Measurements from ENCODE around the gene CIRBP. TPM values are rescaled to one million over a fixed set of nuclear protein-coding genes. Genes with fewer than 3 reads are reported as not detected.
"Not testable (repeated sequence)": the region's sequence is repeated elsewhere in the genome, so short reads cannot be mapped to it uniquely, and the experiment has no call there.

Gene CIRBP
- total RNA-seq, 1 donor from 2014 or later, result 403 TPM

DNA sequence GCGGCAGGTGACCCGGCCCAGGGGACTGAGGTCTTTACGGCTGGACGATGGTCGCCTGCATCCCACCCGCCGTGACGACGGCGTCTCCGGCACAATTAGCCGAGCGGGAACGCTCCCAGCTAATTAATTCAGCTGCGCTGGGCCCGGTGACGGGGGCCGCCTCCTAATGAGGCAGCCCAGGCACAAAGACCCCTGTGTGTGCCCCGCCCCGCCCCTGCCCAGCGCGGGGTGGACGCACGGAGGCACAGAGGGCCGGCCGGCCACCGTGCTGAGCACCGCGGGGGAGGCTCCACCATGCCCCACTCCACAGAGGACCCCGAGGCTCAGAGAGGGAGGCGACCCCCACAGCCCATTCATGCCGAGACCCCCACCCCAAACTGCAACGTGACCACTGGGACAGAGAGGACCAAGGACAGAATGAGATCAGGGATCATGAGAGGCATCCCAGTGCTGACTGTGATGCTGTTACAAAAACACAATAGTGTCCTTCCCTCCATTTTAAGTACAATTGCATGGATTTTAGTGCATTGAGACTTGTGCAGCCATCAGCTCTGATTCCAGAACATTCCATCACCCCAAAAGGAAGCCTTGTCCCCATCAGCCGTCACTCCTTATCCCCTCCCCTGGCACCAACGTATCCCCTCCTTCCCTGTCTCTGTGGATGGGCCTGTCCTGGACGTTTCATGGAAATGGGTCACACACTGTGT, 33.6 kb downstream of the CIRBP start:
- TF ChIP-seq, protein P1, sequence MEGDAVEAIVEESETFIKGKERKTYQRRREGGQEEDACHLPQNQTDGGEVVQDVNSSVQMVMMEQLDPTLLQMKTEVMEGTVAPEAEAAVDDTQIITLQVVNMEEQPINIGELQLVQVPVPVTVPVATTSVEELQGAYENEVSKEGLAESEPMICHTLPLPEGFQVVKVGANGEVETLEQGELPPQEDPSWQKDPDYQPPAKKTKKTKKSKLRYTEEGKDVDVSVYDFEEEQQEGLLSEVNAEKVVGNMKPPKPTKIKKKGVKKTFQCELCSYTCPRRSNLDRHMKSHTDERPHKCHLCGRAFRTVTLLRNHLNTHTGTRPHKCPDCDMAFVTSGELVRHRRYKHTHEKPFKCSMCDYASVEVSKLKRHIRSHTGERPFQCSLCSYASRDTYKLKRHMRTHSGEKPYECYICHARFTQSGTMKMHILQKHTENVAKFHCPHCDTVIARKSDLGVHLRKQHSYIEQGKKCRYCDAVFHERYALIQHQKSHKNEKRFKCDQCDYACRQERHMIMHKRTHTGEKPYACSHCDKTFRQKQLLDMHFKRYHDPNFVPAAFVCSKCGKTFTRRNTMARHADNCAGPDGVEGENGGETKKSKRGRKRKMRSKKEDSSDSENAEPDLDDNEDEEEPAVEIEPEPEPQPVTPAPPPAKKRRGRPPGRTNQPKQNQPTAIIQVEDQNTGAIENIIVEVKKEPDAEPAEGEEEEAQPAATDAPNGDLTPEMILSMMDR (IDR thresholded peaks at IDR 0.05; ENCODE audit: insufficient read depth, low read length, poor library complexity, severe bottlenecking), result no peak
- no peak for DNase-seq (ENCODE audit: low read depth)
- Histone ChIP-seq H3K27me3 (ENCODE audit: control insufficient read depth, insufficient read depth, low read length) (peaks cover 16% of the 10 kb centered on the region), H3K4me3 (ENCODE audit: low read depth, low read length) (no peak overlapping the region), H3K36me3 (ENCODE audit: control insufficient read depth, insufficient read depth, low read length) (no peaks in the 10 kb centered on the region)

DNA sequence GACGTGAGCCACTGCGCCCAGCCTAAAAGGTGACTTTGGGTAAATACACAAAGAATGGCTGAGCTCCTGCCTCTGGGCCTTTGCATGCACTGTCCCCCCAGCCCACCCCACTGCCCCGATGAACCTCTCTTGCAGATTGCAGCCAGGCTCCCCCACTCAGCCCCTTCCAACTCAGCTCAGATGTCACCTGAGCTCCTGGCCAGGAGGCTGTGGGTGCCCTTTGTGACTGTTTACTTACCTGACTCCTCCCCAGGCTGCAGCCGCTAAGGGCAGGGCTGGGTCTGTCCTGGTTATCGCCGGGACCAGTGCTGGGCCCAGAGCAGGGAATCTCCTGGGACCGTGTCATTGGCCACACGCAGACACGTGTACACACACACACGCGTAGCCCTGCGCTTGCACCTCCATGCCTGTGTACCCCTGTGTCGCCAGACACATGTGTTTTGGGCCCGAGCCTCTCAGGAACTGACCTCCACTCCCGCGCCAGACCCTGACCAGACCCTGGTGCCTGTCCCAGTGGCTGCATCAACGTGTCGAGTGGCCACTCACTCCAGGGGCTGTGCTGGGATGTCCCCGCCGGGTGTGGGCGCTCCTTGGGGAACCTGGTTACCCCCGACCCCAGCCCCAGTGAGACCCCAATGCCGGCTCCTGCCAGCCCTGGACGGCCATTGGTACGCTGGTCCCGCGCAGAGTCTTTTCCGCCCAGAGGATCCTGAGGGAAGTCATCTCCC, 35.2 kb downstream of the CIRBP start:
- Histone ChIP-seq H3K4me3 (ENCODE audit: low read depth, low read length) (no peak overlapping the region), H3K36me3 (ENCODE audit: control insufficient read depth, insufficient read depth, low read length) (no peaks in the 10 kb centered on the region), H3K27me3 (ENCODE audit: control insufficient read depth, insufficient read depth, low read length) (peaks cover 16% of the 10 kb centered on the region)
- DNase-seq (ENCODE audit: low read depth), result no peak
- TF ChIP-seq, protein P1 (IDR thresholded peaks at IDR 0.05; ENCODE audit: insufficient read depth, low read length, poor library complexity, severe bottlenecking), result no peak

DNA sequence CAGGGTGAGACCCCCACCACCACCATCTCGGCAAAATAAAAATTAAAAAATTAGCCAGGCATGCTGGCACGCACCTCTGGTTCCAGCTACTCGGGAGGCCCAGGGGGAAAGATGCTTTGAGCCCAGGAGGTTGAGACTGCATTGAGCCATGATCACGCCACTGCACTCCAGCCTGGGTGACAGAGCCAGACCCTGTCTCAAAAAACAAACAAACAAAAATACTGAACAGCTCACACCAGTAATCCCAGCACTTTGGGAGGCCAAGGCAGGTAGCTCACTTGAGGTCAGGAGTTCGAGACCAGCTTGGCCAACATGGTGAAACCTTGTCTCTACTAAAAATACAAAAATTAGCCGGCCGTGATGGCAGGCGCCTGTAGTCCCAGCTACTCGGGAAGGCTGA, 36.2 kb downstream of the CIRBP start:
- not testable (repeated sequence) for DNase-seq (ENCODE audit: low read depth); H3K36me3 ChIP-seq (ENCODE audit: control insufficient read depth, insufficient read depth, low read length); H3K4me3 ChIP-seq (ENCODE audit: low read depth, low read length)
- peaks cover 19% of the 10 kb centered on the region for H3K27me3 ChIP-seq (ENCODE audit: control insufficient read depth, insufficient read depth, low read length)

DNA sequence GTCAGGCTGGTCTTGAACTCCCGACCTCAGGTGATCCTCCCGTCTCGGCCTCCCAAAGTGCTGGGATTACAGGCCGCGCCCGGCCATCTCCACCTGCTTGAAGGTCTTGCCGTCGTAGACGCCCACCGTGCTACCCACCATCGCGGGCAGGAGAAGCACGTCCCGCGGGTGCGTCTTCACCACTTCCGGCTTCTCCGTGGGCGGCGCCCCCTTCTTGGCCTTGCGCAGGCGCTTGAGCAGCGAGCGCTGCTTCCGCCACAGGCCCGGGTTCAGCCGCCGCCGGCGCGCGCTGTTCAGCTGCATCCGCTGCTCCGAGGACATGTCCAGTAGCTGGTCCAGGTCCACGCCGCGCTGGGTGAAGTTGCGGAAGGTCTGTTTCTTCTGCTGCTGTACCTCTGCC, 38.2 kb downstream of the CIRBP start:
- H3K36me3 ChIP-seq (ENCODE audit: control insufficient read depth, insufficient read depth, low read length), result no peaks in the 10 kb centered on the region
- H3K4me3 ChIP-seq (ENCODE audit: low read depth, low read length), result no peak overlapping the region
- DNase-seq (ENCODE audit: low read depth), result no peak
- TF ChIP-seq, protein P1 (IDR thresholded peaks at IDR 0.05; ENCODE audit: insufficient read depth, low read length, poor library complexity, severe bottlenecking), result no peak
- H3K27me3 ChIP-seq (ENCODE audit: control insufficient read depth, insufficient read depth, low read length), result peaks cover 13% of the 10 kb centered on the region

DNA sequence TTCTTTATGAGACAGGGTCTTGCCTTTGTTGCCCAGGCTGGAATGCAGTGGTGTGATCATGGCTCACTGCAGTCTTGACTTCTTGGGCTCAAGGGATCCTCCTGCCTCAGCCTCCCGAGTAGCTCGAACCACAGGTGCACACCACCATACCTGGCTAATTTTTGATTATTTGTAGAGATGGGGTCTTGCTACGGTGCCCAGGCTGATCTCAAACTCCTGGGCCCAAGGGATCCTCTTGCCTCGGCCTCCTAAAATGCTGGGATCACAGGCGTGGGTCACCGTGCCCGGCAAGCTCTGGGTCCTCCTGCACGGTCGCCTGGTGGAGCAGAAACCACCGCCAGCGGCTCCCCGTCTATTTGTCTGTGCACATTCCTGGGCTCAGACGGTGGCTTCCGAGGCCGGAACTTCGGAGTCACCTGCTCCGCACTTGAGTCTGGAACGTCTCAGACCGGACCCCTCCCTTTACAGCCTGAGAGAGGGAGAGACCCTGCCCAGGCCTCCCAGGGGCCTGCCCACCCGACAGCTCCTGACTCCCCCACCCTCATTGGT, 38.7 kb downstream of the CIRBP start:
- no peaks in the 10 kb centered on the region for H3K36me3 ChIP-seq (ENCODE audit: control insufficient read depth, insufficient read depth, low read length)
- no peak overlapping the region for H3K4me3 ChIP-seq (ENCODE audit: low read depth, low read length)
- no peak for DNase-seq (ENCODE audit: low read depth)
- peaks cover 8% of the 10 kb centered on the region for H3K27me3 ChIP-seq (ENCODE audit: control insufficient read depth, insufficient read depth, low read length)
- TF ChIP-seq, protein P1 (IDR thresholded peaks at IDR 0.05; ENCODE audit: insufficient read depth, low read length, poor library complexity, severe bottlenecking), result no peak

DNA sequence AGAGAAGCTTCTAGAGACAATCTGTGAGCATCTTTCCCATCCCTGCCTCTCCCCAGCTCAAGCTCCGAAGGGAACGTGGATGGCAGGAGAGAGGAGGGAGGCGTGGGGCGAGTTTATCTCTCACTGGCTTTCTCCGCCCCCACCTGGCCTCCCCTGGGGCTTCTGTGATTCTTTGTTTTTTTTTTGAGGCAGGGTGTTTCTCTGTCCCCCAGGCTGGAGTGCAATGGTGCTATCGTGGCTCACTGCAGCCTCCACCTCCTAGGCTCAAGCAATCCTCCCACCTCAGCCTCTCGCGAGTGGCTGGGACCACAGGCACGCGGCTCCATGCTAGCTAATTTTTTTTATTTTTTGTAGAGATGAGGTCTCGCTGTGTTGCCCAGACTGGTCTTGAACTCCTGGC, 39.6 kb downstream of the CIRBP start:
- TF ChIP-seq, protein P1 (IDR thresholded peaks at IDR 0.05; ENCODE audit: insufficient read depth, low read length, poor library complexity, severe bottlenecking), result no peak
- H3K36me3 ChIP-seq (ENCODE audit: control insufficient read depth, insufficient read depth, low read length), result no peaks in the 10 kb centered on the region
- no peak overlapping the region for H3K4me3 ChIP-seq (ENCODE audit: low read depth, low read length)
- peaks cover 5% of the 10 kb centered on the region for H3K27me3 ChIP-seq (ENCODE audit: control insufficient read depth, insufficient read depth, low read length)
- no peak for DNase-seq (ENCODE audit: low read depth)
